GM10266 (cell line): ENCODE measurements around the gene DTNA.
"Not testable (repeated sequence)": the region's sequence is repeated elsewhere in the genome, so short reads cannot be mapped to it uniquely, and the experiment has no call there.

ENCODE experiments used
- DNase-seq: peaks from one replicate; pipeline ENCODE4 v3.0.0; 2012; ENCODE audit errors: extremely low spot score
- TF ChIP-seq, protein P1 (sequence below): IDR thresholded peaks from 2 replicates; pipeline ENCODE4 v1.5.1; 2012; ENCODE audit warnings: mild to moderate bottlenecking, low read depth; ENCODE audit not compliant: control insufficient read depth, insufficient read depth; ENCODE audit errors: missing control alignments

Gene DTNA

DNA sequence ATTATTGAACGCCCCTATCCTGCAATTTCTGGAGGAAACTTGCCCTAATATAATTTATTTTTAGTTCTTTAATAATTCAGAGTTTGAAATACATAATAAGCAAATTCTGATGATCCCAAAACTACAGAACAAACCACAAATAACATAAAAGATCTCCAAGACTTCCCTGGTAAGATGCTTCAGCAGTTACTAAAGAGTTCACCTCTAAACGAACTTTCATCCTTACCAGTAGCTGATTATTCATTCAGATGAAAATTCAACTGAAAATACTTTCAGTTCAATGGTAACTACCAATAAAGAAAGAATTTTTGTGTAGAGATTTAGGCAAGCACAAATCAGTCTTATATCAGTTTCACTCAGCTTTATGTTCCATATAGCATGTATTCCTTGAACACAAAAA is 201.0 kb downstream of the DTNA start:
- TF ChIP-seq, protein P1, sequence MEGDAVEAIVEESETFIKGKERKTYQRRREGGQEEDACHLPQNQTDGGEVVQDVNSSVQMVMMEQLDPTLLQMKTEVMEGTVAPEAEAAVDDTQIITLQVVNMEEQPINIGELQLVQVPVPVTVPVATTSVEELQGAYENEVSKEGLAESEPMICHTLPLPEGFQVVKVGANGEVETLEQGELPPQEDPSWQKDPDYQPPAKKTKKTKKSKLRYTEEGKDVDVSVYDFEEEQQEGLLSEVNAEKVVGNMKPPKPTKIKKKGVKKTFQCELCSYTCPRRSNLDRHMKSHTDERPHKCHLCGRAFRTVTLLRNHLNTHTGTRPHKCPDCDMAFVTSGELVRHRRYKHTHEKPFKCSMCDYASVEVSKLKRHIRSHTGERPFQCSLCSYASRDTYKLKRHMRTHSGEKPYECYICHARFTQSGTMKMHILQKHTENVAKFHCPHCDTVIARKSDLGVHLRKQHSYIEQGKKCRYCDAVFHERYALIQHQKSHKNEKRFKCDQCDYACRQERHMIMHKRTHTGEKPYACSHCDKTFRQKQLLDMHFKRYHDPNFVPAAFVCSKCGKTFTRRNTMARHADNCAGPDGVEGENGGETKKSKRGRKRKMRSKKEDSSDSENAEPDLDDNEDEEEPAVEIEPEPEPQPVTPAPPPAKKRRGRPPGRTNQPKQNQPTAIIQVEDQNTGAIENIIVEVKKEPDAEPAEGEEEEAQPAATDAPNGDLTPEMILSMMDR = no peak
- no peak for DNase-seq

DNA sequence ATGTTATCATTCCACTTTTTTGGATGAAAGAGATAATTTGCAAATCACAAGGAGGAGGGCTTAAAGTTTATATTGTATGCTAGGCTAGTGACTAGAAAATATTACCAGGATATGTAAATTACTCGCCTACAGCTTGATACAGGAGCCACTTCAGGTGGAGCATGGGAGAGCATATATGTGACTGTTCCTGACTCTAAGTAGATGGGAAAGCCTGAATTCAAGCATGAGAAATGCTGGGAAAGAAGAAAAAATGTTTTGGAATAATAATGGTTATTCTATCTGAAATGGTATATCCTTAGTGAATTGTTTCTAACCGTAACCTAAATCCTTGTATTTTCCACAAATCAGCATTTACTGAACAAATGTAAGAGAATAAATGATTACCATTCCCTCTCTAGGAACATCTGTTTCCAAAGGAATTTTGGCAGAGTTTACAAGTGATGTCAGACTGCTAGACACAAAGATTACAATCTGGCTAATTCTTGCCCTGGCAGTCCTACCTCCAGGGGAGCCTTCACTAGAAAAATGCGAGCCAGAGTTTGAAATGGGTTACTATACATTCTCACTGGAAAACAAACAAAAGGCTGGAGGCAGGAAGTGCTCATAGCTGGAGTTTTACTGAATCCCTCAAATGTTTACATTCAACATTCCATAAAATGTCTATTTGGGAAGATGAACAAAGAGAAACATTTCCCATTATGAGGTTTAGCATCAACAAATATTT is 201.7 kb downstream of the DTNA start:
- TF ChIP-seq, protein P1 = no peak
- no peak for DNase-seq

DNA sequence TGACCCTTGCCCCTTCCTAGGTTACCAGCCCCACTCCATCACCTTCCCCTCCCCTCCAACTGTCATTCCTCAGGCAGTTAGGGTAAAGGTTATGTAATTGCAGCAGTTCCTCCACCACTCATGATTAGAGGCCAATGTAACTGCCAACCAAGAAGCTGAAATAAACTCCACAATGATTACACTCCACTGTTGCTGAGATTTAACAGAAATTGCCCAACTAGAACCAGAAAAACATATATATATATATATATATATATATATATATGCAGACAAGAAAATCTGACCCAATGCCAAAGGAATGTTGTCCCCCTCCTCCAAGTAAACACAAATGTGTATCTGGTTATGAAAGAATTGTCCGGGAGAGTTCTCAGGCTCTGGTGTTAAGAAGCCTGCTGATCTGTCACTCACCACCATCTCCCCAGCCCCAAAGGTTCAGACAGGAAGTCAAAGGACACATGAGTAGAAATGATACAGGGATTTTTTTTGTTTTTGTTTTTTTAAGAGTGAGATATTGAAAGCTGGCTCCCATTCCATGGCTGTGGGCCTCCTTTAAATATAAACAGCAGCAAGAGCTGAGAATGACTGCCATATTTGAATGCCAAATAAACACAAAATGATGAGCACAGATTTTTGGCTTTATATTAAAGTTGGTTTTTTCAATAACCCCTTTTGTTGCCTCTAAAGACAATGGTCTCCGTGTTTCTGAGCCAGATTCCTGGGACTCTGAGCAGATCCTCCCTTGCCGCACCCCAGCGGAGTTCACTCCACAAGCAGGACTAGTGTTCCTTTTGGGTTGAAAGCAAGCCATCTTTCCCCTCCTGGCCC is 204.0 kb downstream of the DTNA start:
- no peak for DNase-seq
- TF ChIP-seq, protein P1 = no peak

DNA sequence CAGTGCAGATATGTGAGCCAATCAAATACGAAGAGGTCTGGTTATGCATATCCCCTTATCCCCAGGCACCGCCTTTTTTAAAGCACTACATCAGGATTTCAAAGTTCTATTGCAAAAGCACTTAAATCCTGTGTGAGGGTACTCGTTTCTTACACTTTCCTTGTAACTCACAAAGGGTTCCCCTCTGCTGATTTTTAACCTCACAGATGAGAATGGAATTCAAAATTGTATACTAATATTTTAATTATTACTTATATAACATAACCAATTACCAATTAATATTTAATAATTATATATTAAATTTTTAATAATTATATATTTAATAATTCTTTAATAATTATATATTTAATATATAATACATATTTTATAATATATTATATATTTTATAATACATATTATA is 204.9 kb downstream of the DTNA start:
- no peak for DNase-seq
- TF ChIP-seq, protein P1 = no peak

DNA sequence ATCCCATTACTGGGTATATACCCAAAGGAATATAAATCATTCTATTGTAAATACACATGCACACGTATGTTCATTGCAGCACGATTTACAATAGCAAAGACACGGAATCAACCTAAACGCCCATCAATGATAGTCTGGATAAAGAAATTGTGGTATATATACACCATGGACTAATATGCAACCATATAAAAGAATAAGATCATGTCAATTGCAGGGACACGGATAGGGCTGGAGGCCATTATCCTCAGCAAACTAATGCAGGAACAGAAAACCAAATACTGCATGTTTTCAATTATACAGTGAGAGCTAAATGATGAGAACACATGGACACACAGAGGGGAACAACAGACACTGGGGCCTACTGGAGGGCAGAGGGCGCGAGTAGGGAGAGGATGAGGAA is 206.4 kb downstream of the DTNA start:
- not testable (repeated sequence) for DNase-seq

DNA sequence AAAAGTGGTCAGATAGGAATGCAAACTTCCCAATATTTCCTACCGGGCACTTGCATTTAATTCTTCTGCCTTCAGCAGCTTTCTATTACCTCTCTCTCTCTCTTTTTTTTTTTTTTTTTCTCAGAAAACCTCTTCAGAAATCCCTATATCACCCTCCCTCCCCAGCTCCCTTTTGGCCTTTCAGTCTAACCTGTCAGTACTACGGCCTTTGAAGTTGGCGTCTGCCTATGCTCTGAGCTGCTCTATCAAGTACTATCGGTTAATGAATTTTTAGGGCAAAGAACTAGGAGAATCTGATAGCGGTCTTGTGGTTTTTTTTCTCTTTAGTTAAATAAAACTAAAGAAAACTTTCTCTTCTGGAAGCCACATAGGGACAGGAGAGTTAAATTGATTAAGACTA is 208.8 kb downstream of the DTNA start:
- TF ChIP-seq, protein P1 = no peak
- DNase-seq = no peak

DNA sequence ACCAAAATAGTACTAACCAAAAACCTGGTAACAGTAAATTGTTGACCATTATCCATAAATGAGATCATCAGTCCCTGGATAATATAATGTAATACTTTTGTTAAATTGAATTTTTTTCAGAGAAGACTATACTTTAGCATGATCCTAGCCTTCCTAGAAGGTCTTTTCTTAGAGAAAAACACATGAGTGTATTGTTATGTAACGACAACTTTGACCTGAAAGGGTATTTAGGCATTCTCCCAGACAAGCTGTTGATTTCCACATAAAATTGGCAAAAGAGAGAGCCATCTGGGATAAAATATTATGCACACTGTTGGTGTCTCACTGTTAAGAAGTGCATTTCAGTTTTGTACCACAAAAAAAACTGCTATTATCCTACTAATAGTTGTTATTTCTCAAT is 211.1 kb downstream of the DTNA start:
- no peak for DNase-seq
- TF ChIP-seq, protein P1 = no peak
